Effector memory CD4-positive, alpha-beta T cell (primary cell): ENCODE measurements around the gene GPI.
"Not testable (repeated sequence)": the region's sequence is repeated elsewhere in the genome, so short reads cannot be mapped to it uniquely, and the experiment has no call there.

Experiments used
- DNase-seq, 3 donors: peaks; one replicate each; pipeline ENCODE4 v3.0.0-alpha.2; 2020
- H3K27ac ChIP-seq: 2 replicates; pipeline ENCODE4 v1.7.0; 2013; ENCODE audit warnings: mild to moderate bottlenecking, low read length, moderate library complexity; ENCODE audit not compliant: insufficient read depth, poor library complexity, severe bottlenecking
- H3K27me3 ChIP-seq: replicated peaks from 2 replicates; pipeline ENCODE4 v1.7.0; 2013; ENCODE audit warnings: mild to moderate bottlenecking, low read length; ENCODE audit not compliant: insufficient read depth, control insufficient read depth, poor library complexity, severe bottlenecking
- H3K36me3 ChIP-seq: 2 replicates; pipeline ENCODE4 v1.7.0; 2013; ENCODE audit warnings: mild to moderate bottlenecking, low read length, moderate library complexity; ENCODE audit not compliant: control insufficient read depth, insufficient read depth
- H3K4me1 ChIP-seq: 2 replicates; pipeline ENCODE4 v1.7.0; 2013; ENCODE audit warnings: low read length, mild to moderate bottlenecking; ENCODE audit not compliant: control insufficient read depth, insufficient read depth, poor library complexity, severe bottlenecking
- H3K4me3 ChIP-seq: 2 replicates; pipeline ENCODE4 v1.7.0; 2013; ENCODE audit warnings: low read length, low read depth, mild to moderate bottlenecking; ENCODE audit not compliant: insufficient read depth, poor library complexity, severe bottlenecking
- H3K9me3 ChIP-seq: 2 replicates; pipeline ENCODE4 v1.7.0; 2013; ENCODE audit warnings: mild to moderate bottlenecking, low read length, moderate library complexity; ENCODE audit not compliant: control insufficient read depth

GPI gene

DNA sequence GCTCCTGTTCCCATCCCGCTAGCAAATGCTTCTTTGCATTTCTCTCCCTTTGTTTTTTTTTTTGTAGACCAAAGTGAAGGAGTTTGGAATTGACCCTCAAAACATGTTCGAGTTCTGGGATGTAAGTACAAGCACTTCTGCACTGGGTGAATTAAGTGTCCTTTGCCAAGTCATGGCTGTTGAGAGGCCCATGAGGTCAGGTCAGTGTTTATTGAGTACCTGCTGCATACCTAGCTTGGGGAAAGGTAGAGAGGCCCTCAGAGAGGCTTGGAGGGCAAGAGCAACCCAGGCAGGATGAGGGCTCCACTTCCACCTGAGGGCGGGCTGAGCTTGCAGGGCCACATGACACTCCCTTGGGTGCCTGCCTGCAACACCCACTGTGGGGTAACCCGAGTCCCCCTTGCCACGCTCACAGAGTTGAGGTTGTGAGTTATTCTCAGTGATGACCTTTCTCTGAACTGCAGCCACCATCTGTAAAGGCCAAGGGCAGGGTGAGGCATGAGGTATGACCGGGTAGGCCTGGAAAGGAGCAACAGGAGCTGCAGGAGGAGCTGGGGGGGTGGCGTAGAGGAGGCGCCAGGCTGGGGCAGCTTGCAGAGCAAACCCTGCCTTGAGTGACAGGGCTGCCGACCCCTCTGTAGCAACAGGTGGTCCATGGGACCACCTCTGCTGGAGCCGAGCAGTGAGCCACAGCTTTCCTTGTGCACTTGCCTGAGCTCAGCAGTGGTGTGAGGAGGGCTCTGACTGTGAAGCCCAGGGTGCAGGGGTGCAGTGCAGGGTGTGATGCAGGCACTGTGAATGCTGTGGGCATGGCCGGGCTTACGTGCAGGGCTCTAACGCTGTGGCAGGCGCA is 16.6 kb downstream of the GPI start:
- no peak overlapping the region for H3K4me3 ChIP-seq
- no peak overlapping the region for H3K27ac ChIP-seq
- H3K9me3 ChIP-seq, result no peaks in the 10 kb centered on the region
- H3K27me3 ChIP-seq, result no peaks in the 10 kb centered on the region
- DNase-seq, result no peak
- H3K36me3 ChIP-seq, result peaks cover 68% of the 10 kb centered on the region
- no peaks in the 10 kb centered on the region for H3K4me1 ChIP-seq

DNA sequence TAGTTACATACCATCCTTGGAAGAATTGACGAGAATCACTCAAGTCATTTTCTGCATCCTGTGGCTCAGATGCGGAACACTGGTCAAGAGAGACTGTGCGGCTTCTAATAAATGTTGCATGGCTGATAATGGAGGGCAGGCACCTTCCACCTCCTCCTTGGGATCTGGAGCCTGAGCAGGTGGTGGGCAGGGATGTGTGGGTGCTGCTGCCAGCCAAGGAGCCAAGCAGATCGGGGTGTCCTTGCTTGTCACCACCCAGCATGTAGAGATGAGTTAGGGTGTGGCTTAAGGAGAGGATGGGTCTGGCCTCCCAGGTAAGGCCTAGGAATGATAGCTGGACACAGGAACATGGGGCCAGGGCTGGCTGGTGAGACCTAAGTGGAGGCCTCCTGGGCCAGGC is 17.5 kb downstream of the GPI start:
- DNase-seq, result no peak
- Histone ChIP-seq H3K27ac (no peak overlapping the region), H3K4me1 (no peaks in the 10 kb centered on the region), H3K4me3 (no peak overlapping the region), H3K9me3 (no peaks in the 10 kb centered on the region), H3K27me3 (no peaks in the 10 kb centered on the region), H3K36me3 (peaks cover 67% of the 10 kb centered on the region)

DNA sequence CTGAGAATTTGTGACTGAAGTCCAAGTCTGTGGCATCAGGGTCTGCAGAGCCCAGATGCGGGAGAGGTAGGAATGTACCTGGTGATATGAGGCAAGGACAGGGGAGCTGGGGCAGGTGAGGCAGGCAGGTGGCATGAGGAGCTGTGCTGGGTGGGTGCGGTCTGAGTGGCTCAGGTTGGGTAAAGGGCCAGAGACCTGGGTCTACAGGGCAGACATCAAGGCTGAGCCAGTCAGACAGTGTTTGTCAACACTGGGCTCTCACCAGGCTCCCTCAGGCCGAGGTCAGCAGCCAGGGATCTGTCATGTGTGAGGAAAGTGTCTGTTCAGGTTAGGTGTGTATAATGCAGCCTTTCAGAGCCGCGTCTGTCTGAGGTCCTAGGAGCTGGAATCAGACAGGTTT is 18.6 kb downstream of the GPI start:
- no peak for DNase-seq
- H3K27ac ChIP-seq, result no peak overlapping the region
- peaks cover 57% of the 10 kb centered on the region for H3K36me3 ChIP-seq
- H3K27me3 ChIP-seq, result no peaks in the 10 kb centered on the region
- H3K4me1 ChIP-seq, result no peaks in the 10 kb centered on the region
- no peak overlapping the region for H3K4me3 ChIP-seq
- H3K9me3 ChIP-seq, result no peaks in the 10 kb centered on the region

DNA sequence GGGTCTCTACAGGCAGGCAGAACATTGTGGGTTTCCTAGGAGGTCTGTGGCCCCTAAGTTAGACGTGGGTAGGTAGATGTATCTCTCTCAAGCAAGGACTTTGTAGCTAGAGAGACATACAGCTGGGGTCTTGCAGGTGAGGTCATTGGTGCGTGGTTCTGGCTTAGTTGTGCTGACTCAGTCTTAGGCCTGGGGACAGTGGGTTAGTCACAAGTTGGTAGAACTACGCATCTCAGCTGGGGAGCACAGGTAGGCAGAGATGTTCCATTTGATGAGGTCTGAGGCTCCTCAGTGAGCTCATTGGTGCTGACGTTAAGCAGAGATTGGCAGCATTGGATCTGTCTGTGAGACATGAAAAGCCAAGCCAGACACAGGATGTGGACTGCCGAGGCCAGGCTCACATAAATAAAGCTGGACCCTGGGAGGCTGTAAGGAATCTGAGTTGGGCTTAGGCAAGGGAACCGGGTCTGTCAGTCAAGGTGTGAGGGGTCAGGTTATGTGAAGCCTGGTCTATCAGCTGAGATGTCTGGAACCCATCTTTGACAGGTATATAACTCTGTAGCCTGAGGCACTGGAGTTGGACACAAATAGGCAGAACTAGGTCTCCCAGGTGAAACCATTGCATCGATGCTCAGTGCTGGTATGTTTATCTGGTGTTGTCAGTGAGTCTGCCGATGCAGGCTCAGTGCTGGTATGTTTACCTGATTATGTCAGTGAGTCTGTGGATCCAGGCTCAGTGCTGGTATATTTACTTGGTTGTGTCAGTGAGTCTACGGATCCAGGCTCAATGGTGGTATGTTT is 21.8 kb downstream of the GPI start:
- Histone ChIP-seq H3K9me3 (no peaks in the 10 kb centered on the region), H3K4me3 (no peak overlapping the region), H3K27ac (no peak overlapping the region), H3K4me1 (no peaks in the 10 kb centered on the region), H3K27me3 (no peaks in the 10 kb centered on the region), H3K36me3 (peaks cover 37% of the 10 kb centered on the region)
- no peak for DNase-seq

DNA sequence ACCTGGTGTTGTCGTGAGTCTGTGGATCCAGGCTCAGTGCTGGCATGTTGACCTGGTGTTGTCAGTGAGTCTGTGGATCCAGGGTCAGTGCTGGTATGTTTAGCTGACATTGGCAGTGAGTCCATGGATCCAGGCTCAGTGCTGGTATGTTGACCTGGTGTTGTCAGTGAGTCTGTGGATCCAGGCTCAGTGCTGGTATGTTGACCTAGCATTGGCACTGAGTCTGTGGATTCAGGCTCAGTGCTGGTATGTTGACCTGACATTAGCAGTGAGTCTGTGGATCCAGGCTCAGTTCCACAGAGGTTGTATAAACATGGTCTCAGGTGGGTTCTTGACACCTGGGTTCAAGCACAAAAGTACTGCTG is 22.4 kb downstream of the GPI start:
- no peaks in the 10 kb centered on the region for H3K9me3 ChIP-seq
- DNase-seq, result no peak
- H3K4me1 ChIP-seq, result no peaks in the 10 kb centered on the region
- no peak overlapping the region for H3K4me3 ChIP-seq
- peaks cover 36% of the 10 kb centered on the region for H3K36me3 ChIP-seq
- H3K27me3 ChIP-seq, result no peaks in the 10 kb centered on the region
- no peak overlapping the region for H3K27ac ChIP-seq

DNA sequence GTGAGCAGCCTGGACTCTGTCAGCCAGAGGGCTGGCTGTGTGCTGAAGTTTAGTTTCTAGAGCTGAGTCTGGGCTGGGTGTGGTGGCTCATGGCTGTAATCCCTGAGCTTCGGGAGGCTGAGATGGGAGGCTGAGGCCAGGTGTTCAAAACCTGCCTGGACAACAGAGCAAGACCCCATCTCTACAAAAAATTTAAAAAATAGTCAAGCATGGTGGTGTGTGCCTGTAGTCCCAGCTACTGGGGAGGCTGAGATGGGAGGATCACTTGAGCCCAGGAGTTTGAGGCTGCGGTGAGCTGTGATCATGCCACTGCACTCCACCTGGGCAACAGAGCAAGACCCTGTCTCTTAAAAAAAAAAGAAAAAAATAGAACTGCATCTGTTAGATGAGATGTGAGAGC is 23.7 kb downstream of the GPI start:
- H3K9me3 ChIP-seq, H3K27me3 ChIP-seq, DNase-seq, H3K4me1 ChIP-seq, H3K4me3 ChIP-seq, H3K27ac ChIP-seq: not testable (repeated sequence)
- peaks cover 41% of the 10 kb centered on the region for H3K36me3 ChIP-seq

DNA sequence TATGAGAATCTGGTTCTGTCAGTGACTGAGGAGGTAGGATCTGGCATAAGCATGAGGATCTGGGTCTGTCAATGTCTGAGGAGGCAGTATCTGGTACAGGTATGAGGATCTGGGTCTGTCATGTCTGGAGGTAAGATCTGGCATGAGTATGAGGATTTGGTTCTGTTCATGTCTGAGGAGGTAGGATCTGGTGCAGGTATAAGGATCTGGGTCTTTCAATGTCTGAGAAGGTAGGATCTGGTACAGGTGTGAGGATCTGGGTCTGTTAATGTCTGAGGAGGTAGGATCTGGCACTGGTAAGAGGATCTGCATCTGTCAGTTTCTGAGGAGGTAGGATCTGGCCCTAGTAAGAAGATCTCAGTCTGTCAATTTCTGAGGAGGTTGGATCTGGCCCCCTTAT is 26.8 kb downstream of the GPI start:
- no peaks in the 10 kb centered on the region for H3K9me3 ChIP-seq
- no peak overlapping the region for H3K27ac ChIP-seq
- no peaks in the 10 kb centered on the region for H3K27me3 ChIP-seq
- H3K36me3 ChIP-seq, result peaks cover 42% of the 10 kb centered on the region
- no peak for DNase-seq
- H3K4me3 ChIP-seq, result no peak overlapping the region
- H3K4me1 ChIP-seq, result no peaks in the 10 kb centered on the region

DNA sequence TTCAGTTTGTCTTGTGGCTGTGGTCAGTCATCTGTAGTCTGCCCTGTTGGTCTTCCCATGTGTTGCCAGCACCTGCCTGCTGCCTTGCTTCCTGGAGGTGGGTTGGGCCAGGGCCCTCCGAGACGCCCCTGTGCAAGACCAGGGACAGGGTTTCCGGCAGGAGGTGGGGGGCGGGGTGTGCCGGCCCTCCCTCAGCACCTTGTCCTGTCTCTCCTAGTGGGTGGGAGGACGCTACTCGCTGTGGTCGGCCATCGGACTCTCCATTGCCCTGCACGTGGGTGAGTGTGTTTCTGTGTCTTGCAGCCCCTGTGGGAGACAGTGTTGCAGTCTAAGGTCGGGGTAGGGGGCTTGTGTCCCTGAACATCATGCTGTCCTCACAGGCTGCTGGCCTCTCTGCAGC is 28.0 kb downstream of the GPI start:
- H3K27me3 ChIP-seq, result no peaks in the 10 kb centered on the region
- no peaks in the 10 kb centered on the region for H3K4me1 ChIP-seq
- DNase-seq, result no peak
- H3K4me3 ChIP-seq, result no peak overlapping the region
- no peaks in the 10 kb centered on the region for H3K9me3 ChIP-seq
- H3K36me3 ChIP-seq, result peaks cover 51% of the 10 kb centered on the region
- no peak overlapping the region for H3K27ac ChIP-seq

DNA sequence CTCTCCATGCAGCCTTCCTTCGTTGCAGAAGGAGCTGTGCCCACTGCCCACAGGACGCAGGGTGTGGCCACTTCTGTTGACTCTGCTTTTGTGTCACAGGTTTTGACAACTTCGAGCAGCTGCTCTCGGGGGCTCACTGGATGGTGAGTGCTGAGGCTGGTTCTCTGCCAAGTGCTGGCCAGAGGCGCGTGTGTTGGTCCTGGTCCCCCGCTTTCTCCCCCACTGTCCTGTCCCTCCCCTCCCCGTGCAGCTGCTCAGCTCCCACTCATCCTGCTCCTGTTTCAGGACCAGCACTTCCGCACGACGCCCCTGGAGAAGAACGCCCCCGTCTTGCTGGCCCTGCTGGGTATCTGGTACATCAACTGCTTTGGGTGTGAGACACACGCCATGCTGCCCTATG is 28.6 kb downstream of the GPI start:
- no peak for DNase-seq
- peaks cover 51% of the 10 kb centered on the region for H3K36me3 ChIP-seq
- H3K4me3 ChIP-seq, result no peak overlapping the region
- H3K9me3 ChIP-seq, result no peaks in the 10 kb centered on the region
- H3K4me1 ChIP-seq, result no peaks in the 10 kb centered on the region
- no peaks in the 10 kb centered on the region for H3K27me3 ChIP-seq
- H3K27ac ChIP-seq, result no peak overlapping the region

DNA sequence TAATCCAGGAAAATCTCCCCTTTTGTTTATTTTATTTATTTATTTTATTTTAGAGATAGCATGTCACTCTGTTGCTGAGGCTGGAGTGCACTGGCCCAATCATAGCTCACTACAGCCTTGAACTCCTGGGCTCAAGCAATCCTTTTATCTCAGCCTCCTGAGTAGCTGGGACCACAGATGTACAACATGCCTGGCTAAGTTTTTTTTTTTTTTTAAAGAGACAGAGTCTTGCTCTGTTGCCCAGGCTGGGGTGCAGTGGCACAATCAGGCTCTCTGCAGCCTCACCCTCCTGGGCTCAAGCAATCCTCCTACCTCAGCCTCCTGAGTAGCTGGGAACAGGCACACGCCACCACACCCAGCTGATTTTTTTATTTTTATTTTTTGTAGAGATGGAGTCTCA is 32.9 kb downstream of the GPI start:
- Histone ChIP-seq H3K27me3 (no peaks in the 10 kb centered on the region), H3K4me1 (no peaks in the 10 kb centered on the region), H3K4me3 (no peak overlapping the region), H3K27ac (no peak overlapping the region), H3K36me3 (peaks cover 42% of the 10 kb centered on the region), H3K9me3 (no peaks in the 10 kb centered on the region)
- no peak for DNase-seq
